Stimulated activated CD4-positive, alpha-beta T cell treated with anti-CD3 and anti-CD28 coated beads, Interleukin-4, amount 100 ng/mL, for 1 hour (primary cell): ENCODE data around the gene FXR1.

Source experiments
- DNase-seq: peaks from one replicate; pipeline ENCODE4 v3.0.0-alpha.2; 2020

The FXR1 gene

DNA sequence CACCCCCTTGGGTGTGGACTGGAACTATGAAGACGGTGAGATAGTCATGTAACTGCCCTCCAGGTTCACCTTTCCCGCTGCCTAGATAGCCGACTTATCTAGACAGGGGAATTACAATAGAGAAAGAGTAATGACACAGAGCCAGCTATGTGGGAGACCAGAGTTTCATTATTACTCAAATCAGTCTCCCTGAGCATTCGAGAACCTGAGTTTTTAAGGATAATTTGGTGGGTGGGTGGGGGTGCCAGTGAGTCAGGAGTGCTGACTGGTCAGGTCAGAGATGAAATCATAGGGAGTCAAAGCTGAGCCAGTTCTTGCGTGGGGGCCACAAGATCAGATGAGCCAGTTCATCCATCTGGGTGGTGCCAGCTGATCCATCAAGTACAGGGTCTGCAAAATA is 96.8 kb downstream of the FXR1 start:
- DNase-seq = no peak

DNA sequence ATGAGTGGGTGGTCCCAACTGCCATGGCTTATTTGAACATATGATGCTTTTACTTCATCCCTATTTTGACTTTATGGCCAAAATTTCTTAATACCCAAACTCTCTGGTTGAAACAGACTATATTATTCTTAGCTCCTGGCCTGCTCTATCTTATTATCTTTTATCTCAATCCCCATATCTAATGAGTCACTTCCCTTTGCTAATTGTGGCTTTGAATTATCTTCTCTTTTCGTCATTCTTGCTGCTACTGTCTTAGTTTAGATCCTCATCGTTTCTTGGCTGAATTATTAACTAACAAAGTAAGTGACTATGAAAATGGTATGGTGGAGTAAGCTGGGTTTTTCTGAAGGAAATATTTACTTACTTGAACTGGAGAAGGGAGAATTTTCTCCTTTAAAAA is 105.2 kb downstream of the FXR1 start:
- DNase-seq = no peak

DNA sequence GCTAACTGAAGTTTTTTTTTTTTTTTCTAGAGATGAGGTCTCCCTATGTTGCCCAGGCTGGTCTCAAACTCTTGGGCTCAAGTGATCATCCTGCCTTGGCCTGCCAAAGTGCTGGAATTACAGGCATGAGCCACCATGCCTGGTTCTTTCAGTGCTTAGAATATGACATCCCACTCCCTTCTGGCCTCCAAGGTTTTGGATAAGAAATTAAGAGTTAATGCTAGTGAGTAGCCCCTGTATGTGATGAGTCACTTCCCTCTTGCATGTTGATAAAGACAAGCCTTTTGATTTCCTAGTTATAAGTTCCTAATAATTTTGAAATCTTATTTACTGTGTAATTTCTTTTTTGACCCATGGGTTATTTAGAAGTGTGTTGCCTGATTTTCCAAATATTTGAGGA is 112.7 kb downstream of the FXR1 start:
- DNase-seq = no peak

DNA sequence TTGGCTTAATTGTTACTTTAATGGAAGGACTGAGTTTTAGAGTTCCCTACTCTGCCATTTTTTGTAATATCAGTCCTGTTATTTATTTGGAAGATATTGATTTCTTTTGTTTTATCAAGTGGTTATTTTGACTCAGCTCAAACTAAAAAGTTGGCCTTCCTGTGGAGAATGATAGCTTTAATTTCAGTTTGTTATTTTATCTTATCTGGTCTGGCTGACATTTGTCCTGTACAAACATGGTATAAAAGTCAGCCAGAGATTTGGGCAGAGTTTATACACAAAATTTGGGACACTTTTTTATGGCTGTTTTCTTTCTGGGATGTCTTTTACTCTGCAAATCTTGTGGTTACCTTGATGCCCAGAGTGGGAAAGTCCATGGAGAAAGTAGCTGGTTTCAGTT is 118.5 kb downstream of the FXR1 start:
- no peak for DNase-seq
